ENCODE results near the gene ZNF440. TPM values are rescaled to one million over a fixed set of nuclear protein-coding genes. Genes with fewer than 3 reads are reported as not detected.

The ZNF440 gene
- total RNA-seq, 1 donor from 2014 or later, result 9.0 TPM

GRCh38 chr19:11792942-11793341, 21.1 kb upstream of the ZNF440 start:
- TF ChIP-seq CTCF (IDR thresholded peaks at IDR 0.05; ENCODE audit: insufficient read depth, low read length, severe bottlenecking), result no peak
- no peaks in the 10 kb centered on the region for H3K36me3 ChIP-seq (ENCODE audit: control insufficient read depth, insufficient read depth, low read length)
- no peaks in the 10 kb centered on the region for H3K27me3 ChIP-seq (ENCODE audit: control insufficient read depth, insufficient read depth, low read length)
- H3K4me3 ChIP-seq (ENCODE audit: low read depth, low read length), result no peak overlapping the region
- FAIRE-seq (no peak), DNase-seq (ENCODE audit: low read depth) (no peak)

- peak; percentile 82 for TF ChIP-seq CTCF (IDR thresholded peaks at IDR 0.05; ENCODE audit: insufficient read depth, low read length, severe bottlenecking)
- Histone ChIP-seq H3K36me3 (ENCODE audit: control insufficient read depth, insufficient read depth, low read length) (no peaks in the 10 kb centered on the region), H3K27me3 (ENCODE audit: control insufficient read depth, insufficient read depth, low read length) (no peaks in the 10 kb centered on the region), H3K4me3 (ENCODE audit: low read depth, low read length) (no peak overlapping the region)
- DNase-seq (ENCODE audit: low read depth) (peak; percentile 79), FAIRE-seq (peak; percentile 83)
Measured at GRCh38 chr19:11797491-11797890, 16.6 kb upstream of the ZNF440 start.

- TF ChIP-seq CTCF (IDR thresholded peaks at IDR 0.05; ENCODE audit: insufficient read depth, low read length, severe bottlenecking), result peak; percentile 36
- Histone ChIP-seq H3K27me3 (ENCODE audit: control insufficient read depth, insufficient read depth, low read length) (no peaks in the 10 kb centered on the region), H3K36me3 (ENCODE audit: control insufficient read depth, insufficient read depth, low read length) (no peaks in the 10 kb centered on the region), H3K4me3 (ENCODE audit: low read depth, low read length) (peak within 1 kb of the TSS; percentile 74)
- DNase-seq (ENCODE audit: low read depth) (peak; percentile 81), FAIRE-seq (no peak)
Measured at GRCh38 chr19:11798391-11799330, 15.4 kb upstream of the ZNF440 start, which contains the start of gene ZNF491. Gene ZNF491 (plus strand): TSS chr19:11798523. CDS start chr19:11805954, 7,431 bp downstream.

GRCh38 chr19:11806354-11807098, 7.5 kb upstream of the ZNF440 start:
- FAIRE-seq, result no peak
- no peak for DNase-seq (ENCODE audit: low read depth)
- no peak for TF ChIP-seq CTCF (IDR thresholded peaks at IDR 0.05; ENCODE audit: insufficient read depth, low read length, severe bottlenecking)
- Histone ChIP-seq H3K4me3 (ENCODE audit: low read depth, low read length) (no peak overlapping the region), H3K36me3 (ENCODE audit: control insufficient read depth, insufficient read depth, low read length) (no peaks in the 10 kb centered on the region), H3K27me3 (ENCODE audit: control insufficient read depth, insufficient read depth, low read length) (no peaks in the 10 kb centered on the region)

- no peaks in the 10 kb centered on the region for H3K27me3 ChIP-seq (ENCODE audit: control insufficient read depth, insufficient read depth, low read length)
- H3K4me3 ChIP-seq (ENCODE audit: low read depth, low read length), result no peak overlapping the region
- no peaks in the 10 kb centered on the region for H3K36me3 ChIP-seq (ENCODE audit: control insufficient read depth, insufficient read depth, low read length)
- FAIRE-seq (no peak), DNase-seq (ENCODE audit: low read depth) (no peak)
- no peak for TF ChIP-seq CTCF (IDR thresholded peaks at IDR 0.05; ENCODE audit: insufficient read depth, low read length, severe bottlenecking)
Measured at GRCh38 chr19:11807099-11807380, 7.0 kb upstream of the ZNF440 start.
